CD4-positive, alpha-beta T cell (primary cell): ENCODE data around the gene KCND2. TPM values are rescaled to one million over a fixed set of nuclear protein-coding genes. Genes with fewer than 3 reads are reported as not detected.

Experiments
- ATAC-seq: fragments of 200-7000 bp; cut with Tn5 transposase; one replicate; pipeline ENCODE4 v1.10.0; 2022; ENCODE audit warnings: mild to moderate bottlenecking; ENCODE audit not compliant: poor library complexity
- CTCF ChIA-PET: fragments of 350-600 bp; sonication (Branson Sonifier 250); formaldehyde crosslinking; loops from one replicate; lab custom pipeline; 2021; ENCODE audit warnings: antibody characterized with exemption, inconsistent platforms; lab: Charles Lee
- POLR2A ChIA-PET: fragments of 350-600 bp; sonication (Branson Sonifier 250); formaldehyde crosslinking; loops from one replicate; lab custom pipeline; 2021; ENCODE audit warnings: antibody characterized with exemption, inconsistent platforms; lab: Charles Lee
- DNase-seq, 14 experiments: peaks; one replicate each; pipeline ENCODE4 v3.0.0-alpha.2; 2013 to 2020; ENCODE audit warnings: mixed read lengths in 2 of 14
- H3K27ac ChIP-seq, 2 donors: one replicate each; pipeline versions ENCODE4 v1.5.1 to v1.7.0; 2013; ENCODE audit warnings: low read length in 2 of 2, low read depth in 1 of 2, mild to moderate bottlenecking in 1 of 2
- H3K27me3 ChIP-seq, 2 experiments: 1 replicate in 1 of 2; 2 replicates in 1 of 2; pipeline versions ENCODE4 v1.6.1 to v1.7.0; 2013; ENCODE audit warnings: low read length in 2 of 2, control low read depth in 1 of 2, mild to moderate bottlenecking in 1 of 2, moderate library complexity in 1 of 2; ENCODE audit not compliant: insufficient read depth in 2 of 2, control insufficient read depth in 1 of 2
- H3K36me3 ChIP-seq: one replicate; pipeline ENCODE4 v1.6.1; 2013; ENCODE audit warnings: low read length, control low read depth; ENCODE audit not compliant: insufficient read depth
- H3K4me1 ChIP-seq: one replicate; pipeline ENCODE4 v1.6.1; 2013; ENCODE audit warnings: low read length, control low read depth; ENCODE audit not compliant: insufficient read depth
- H3K4me3 ChIP-seq: one replicate; pipeline ENCODE4 v1.5.1; 2013; ENCODE audit warnings: mild to moderate bottlenecking, low read length, moderate library complexity
- H3K9me3 ChIP-seq, 2 experiments: 1 replicate in 1 of 2; 2 replicates in 1 of 2; pipeline versions ENCODE4 v1.6.1 to v1.7.0; 2013; ENCODE audit warnings: low read length in 2 of 2, mild to moderate bottlenecking in 2 of 2, control low read depth in 1 of 2, moderate library complexity in 1 of 2; ENCODE audit not compliant: control insufficient read depth in 1 of 2, insufficient read depth in 1 of 2
- H3K27ac Mint-ChIP-seq: one replicate; pipeline ENCODE4 v1.8.0; 2020; ENCODE audit warnings: mixed read lengths
- H3K27me3 Mint-ChIP-seq: one replicate; pipeline ENCODE4 v1.8.0; 2021; ENCODE audit warnings: mixed read lengths
- H3K36me3 Mint-ChIP-seq: one replicate; pipeline ENCODE4 v1.8.0; 2021; ENCODE audit warnings: low read depth, mixed read lengths
- H3K4me1 Mint-ChIP-seq: one replicate; pipeline ENCODE4 v1.8.0; 2021; ENCODE audit warnings: low read depth, mixed read lengths
- H3K4me3 Mint-ChIP-seq: one replicate; pipeline ENCODE4 v1.8.0; 2020; ENCODE audit warnings: mild to moderate bottlenecking, mixed read lengths
- H3K9me3 Mint-ChIP-seq: one replicate; pipeline ENCODE4 v1.8.0; 2020; ENCODE audit warnings: mixed read lengths
- intact Hi-C, 2 experiments: fragments of 100-400 bp; cut with DNase I in 1 of 2; cut with micrococcal nuclease in 1 of 2; formaldehyde crosslinking; loops; one replicate each; pipeline versions ENCODE4 v1.15.1 to v1.9.0; 2023 to 2025; cut with DNase I, micrococcal nuclease
- total RNA-seq, 174 experiments: library from RNA in 2 of 174; stranded (reverse) in 2 of 174; gene quantifications; one replicate each; pipeline ENCODE4 v1.2.3 and lab custom pipeline; 2021 to 2026
- TF ChIP-seq, protein P1 (sequence below): fragments of 200-600 bp; IDR thresholded peaks from one replicate; pipeline ENCODE4 v1.8.0; 2022; ENCODE audit warnings: antibody characterized with exemption, mild to moderate bottlenecking

Gene KCND2
- total RNA-seq, 2 experiments from 2014 or later: not detected

DNA sequence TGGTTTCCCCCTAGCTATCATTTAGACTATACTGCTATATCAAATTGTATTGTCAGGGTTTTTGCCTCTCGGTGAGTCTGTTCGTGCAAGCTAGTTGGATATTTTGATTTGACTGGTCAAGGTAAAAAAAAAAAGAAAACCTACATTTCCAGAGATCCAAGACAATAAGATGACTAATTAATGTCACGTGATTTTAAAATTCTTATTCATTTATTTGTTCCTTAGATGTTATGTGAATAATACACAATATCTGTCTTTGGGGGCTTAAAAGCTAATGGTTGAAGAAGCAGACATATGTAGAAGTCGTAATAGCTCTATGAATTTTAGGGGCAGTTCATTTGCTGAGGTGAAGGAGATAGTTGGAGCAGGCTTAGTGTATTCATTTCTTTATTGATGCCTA is 191.1 kb downstream of the KCND2 start:
- H3K27ac ChIP-seq: no peak overlapping the region
- Mint-ChIP-seq H3K36me3 (no peaks in the 10 kb centered on the region), H3K27ac (no peak overlapping the region), H3K9me3 (peaks cover 9% of the 10 kb centered on the region), H3K4me3 (no peak overlapping the region), H3K27me3 (no peaks in the 10 kb centered on the region), H3K4me1 (no peaks in the 10 kb centered on the region)
- TF ChIP-seq, protein P1, sequence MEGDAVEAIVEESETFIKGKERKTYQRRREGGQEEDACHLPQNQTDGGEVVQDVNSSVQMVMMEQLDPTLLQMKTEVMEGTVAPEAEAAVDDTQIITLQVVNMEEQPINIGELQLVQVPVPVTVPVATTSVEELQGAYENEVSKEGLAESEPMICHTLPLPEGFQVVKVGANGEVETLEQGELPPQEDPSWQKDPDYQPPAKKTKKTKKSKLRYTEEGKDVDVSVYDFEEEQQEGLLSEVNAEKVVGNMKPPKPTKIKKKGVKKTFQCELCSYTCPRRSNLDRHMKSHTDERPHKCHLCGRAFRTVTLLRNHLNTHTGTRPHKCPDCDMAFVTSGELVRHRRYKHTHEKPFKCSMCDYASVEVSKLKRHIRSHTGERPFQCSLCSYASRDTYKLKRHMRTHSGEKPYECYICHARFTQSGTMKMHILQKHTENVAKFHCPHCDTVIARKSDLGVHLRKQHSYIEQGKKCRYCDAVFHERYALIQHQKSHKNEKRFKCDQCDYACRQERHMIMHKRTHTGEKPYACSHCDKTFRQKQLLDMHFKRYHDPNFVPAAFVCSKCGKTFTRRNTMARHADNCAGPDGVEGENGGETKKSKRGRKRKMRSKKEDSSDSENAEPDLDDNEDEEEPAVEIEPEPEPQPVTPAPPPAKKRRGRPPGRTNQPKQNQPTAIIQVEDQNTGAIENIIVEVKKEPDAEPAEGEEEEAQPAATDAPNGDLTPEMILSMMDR: no peak
- H3K4me1 ChIP-seq: no peaks in the 10 kb centered on the region
- POLR2A ChIA-PET: interaction anchor here (0.6 kb wide), 1 partner anchor 134 kb away, joined by 3 read pairs; no protein-coding TSS in a partner anchor
- CTCF ChIA-PET: no interaction called here
- ATAC-seq: no peak
- no peak for DNase-seq
- H3K4me3 ChIP-seq: no peak overlapping the region
- no peaks in the 10 kb centered on the region for H3K36me3 ChIP-seq
- H3K27me3 ChIP-seq: no peaks in the 10 kb centered on the region
- no peaks in the 10 kb centered on the region for H3K9me3 ChIP-seq
- intact Hi-C loops: no loop called here

DNA sequence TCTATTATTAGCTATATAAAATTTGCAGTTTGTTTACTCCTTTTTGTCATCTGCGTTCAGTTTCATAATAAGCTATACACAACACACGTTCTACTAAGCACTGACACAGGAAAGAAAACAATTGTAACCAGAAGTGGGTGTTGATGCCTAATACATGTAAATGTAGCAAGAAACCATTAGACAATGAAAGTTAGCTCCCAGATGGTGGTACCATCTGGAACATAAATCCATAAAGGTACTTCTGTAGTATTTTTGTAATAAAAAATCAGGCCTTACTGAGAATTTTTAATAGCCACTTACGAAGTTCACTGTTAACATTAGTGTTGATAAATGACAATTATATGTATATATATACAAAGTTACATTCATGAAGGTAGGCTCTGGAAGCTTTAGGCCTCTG is 194.7 kb downstream of the KCND2 start:
- Histone ChIP-seq H3K4me1 (no peaks in the 10 kb centered on the region), H3K27ac (no peak overlapping the region), H3K36me3 (no peaks in the 10 kb centered on the region), H3K4me3 (no peak overlapping the region), H3K9me3 (no peaks in the 10 kb centered on the region), H3K27me3 (no peaks in the 10 kb centered on the region)
- intact Hi-C loops: no loop called here
- no peak overlapping the region for H3K27ac Mint-ChIP-seq
- H3K36me3 Mint-ChIP-seq: no peaks in the 10 kb centered on the region
- no peak for ATAC-seq
- H3K9me3 Mint-ChIP-seq: peaks cover 15% of the 10 kb centered on the region
- no peaks in the 10 kb centered on the region for H3K4me1 Mint-ChIP-seq
- no peaks in the 10 kb centered on the region for H3K27me3 Mint-ChIP-seq
- H3K4me3 Mint-ChIP-seq: no peak overlapping the region
- no peak for DNase-seq
- ChIA-PET CTCF (no interaction called here), POLR2A (no interaction called here)
- TF ChIP-seq, protein P1: no peak

DNA sequence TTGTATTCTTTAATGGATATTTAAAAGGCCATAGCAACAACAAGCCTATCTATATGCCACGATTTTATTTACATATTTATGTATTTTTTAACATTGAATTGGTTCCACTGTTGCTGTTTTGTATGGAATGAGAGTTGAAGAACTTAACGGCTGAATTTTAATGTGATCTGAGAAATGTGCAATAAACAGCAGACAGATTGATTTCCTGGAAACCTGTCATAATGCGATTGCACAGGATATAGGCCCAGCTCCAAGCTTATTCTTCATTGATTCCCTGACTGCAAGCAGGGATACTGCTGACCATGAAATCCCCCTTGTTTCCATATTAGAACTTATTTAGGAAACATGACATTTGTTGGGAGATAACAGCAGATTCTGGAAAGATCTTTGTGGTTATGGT is 195.6 kb downstream of the KCND2 start:
- intact Hi-C loops: no loop called here
- Histone ChIP-seq H3K27ac (no peak overlapping the region), H3K4me1 (no peaks in the 10 kb centered on the region), H3K27me3 (no peaks in the 10 kb centered on the region), H3K4me3 (no peak overlapping the region), H3K9me3 (no peaks in the 10 kb centered on the region), H3K36me3 (no peaks in the 10 kb centered on the region)
- DNase-seq (no peak), ATAC-seq (no peak)
- Mint-ChIP-seq H3K27me3 (no peaks in the 10 kb centered on the region), H3K27ac (no peak overlapping the region), H3K4me3 (no peak overlapping the region), H3K4me1 (no peaks in the 10 kb centered on the region), H3K9me3 (peaks cover 15% of the 10 kb centered on the region), H3K36me3 (no peaks in the 10 kb centered on the region)
- TF ChIP-seq, protein P1: no peak
- ChIA-PET POLR2A (no interaction called here), CTCF (no interaction called here)
